ENCODE measurements around the gene PDGFB. TPM values are rescaled to one million over a fixed set of nuclear protein-coding genes. Genes with fewer than 3 reads are reported as not detected.

Gene PDGFB
- total and polyA plus RNA-seq, 2 experiments from 2014 or later = 2.2 to 8.0 TPM

DNA sequence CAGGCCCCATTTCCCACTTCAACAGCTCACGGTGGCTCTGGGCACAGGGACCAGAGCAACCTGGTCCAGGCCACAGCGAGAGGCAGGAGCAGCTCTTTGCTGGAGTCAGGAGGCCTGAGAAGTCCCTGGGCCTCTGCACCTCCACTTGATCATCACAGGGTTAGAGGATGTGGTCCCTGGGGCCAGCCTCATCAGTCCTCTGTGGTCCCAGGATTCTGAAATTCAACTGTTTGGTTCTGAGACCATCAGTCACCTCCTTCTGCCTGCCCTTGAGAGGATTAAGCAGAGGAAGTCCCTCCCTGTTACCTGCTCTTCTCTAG lies 67.4 kb downstream of the PDGFB start:
- peak overlapping the region; percentile 99; the same call in 1 of the 2 replicates for H3K27ac ChIP-seq (ENCODE audit: low read depth)

GRCh38 chr22:39176714-39177455 lies 67.9 kb downstream of the PDGFB start:
- Histone ChIP-seq H3K27ac (ENCODE audit: low read depth) (peak overlapping the region; percentile 99), H4K20me1 (replicated peaks; ENCODE audit: insufficient read depth) (no peaks in the 10 kb centered on the region), H3K79me2 (replicated peaks; ENCODE audit: insufficient read depth) (no peaks in the 10 kb centered on the region), H3K4me2 (peak overlapping the region; percentile 80), H3F3A (replicated peaks; ENCODE audit: low read depth) (peaks cover 17% of the 10 kb centered on the region), H3K4me3 (no peak overlapping the region; the same call in 1 of the 2 replicates), H3K36me3 (ENCODE audit: insufficient read depth) (no peaks in the 10 kb centered on the region), H3K9me2 (ENCODE audit: insufficient read depth) (no peaks in the 10 kb centered on the region), H3K4me1 (ENCODE audit: insufficient read depth) (peaks cover 47% of the 10 kb centered on the region), H2AFZ (peak overlapping the region; percentile 38; the same call in 1 of the 2 replicates), H3K27me3 (ENCODE audit: insufficient read depth) (no peaks in the 10 kb centered on the region)
- Mint-ChIP-seq H3K27me3 (ENCODE audit: insufficient read depth, low read depth, poor library complexity) (peaks cover 26% of the 10 kb centered on the region), H3K27ac (peak overlapping the region; percentile 95), H3K9me3 (peaks cover 3% of the 10 kb centered on the region; the same call in 1 of the 3 replicates), H3K4me3 (no peak overlapping the region), H3K36me3 (ENCODE audit: low read depth) (peaks cover 2% of the 10 kb centered on the region; the same call in 1 of the 3 replicates), H3K4me1 (peaks cover 76% of the 10 kb centered on the region)
- DNase-seq (ENCODE audit: low spot score) (peak; percentile 33), ATAC-seq (no peak)
- TF ChIP-seq CTCF (conservative IDR thresholded peaks at IDR 0.05; ENCODE audit: low read depth in 2 of 2) = peak in 1 of 2 experiments; percentile 23; a peak in 2 of 4 replicates
- no peak for TF ChIP-seq EZH2 (IDR thresholded peaks at IDR 0.05; ENCODE audit: low read depth, unreplicated experiment)

More for the DNA sequence above, 67.4 kb downstream of the PDGFB start:
- H3K79me2 ChIP-seq (replicated peaks; ENCODE audit: insufficient read depth) = no peaks in the 10 kb centered on the region
- no peak overlapping the region for H3K4me3 ChIP-seq
- H3F3A ChIP-seq (replicated peaks; ENCODE audit: low read depth) = peaks cover 17% of the 10 kb centered on the region
- H3K27me3 Mint-ChIP-seq (ENCODE audit: insufficient read depth, low read depth, poor library complexity) = peaks cover 24% of the 10 kb centered on the region
- H2AFZ ChIP-seq = no peak overlapping the region
- H3K9me2 ChIP-seq (ENCODE audit: insufficient read depth) = no peaks in the 10 kb centered on the region
- H3K9me3 Mint-ChIP-seq = peaks cover 5% of the 10 kb centered on the region; the same call in 2 of the 3 replicates
- DNase-seq (ENCODE audit: low spot score) (no peak), ATAC-seq (no peak)
- peaks cover 45% of the 10 kb centered on the region for H3K4me1 ChIP-seq (ENCODE audit: insufficient read depth)
- peaks cover 71% of the 10 kb centered on the region for H3K4me1 Mint-ChIP-seq
- H3K36me3 ChIP-seq (ENCODE audit: insufficient read depth) = no peaks in the 10 kb centered on the region
- peak overlapping the region; percentile 75; the same call in 1 of the 2 replicates for H3K27ac Mint-ChIP-seq
- H3K36me3 Mint-ChIP-seq (ENCODE audit: low read depth) = peaks cover 2% of the 10 kb centered on the region; the same call in 1 of the 3 replicates
- no peak for TF ChIP-seq STAT1 (IDR thresholded peaks at IDR 0.05; ENCODE audit: unreplicated experiment)
- no peaks in the 10 kb centered on the region for H4K20me1 ChIP-seq (replicated peaks; ENCODE audit: insufficient read depth)
- no peak overlapping the region for H3K4me3 Mint-ChIP-seq
- H3K27me3 ChIP-seq (ENCODE audit: insufficient read depth) = no peaks in the 10 kb centered on the region
- H3K4me2 ChIP-seq = no peak overlapping the region

DNA sequence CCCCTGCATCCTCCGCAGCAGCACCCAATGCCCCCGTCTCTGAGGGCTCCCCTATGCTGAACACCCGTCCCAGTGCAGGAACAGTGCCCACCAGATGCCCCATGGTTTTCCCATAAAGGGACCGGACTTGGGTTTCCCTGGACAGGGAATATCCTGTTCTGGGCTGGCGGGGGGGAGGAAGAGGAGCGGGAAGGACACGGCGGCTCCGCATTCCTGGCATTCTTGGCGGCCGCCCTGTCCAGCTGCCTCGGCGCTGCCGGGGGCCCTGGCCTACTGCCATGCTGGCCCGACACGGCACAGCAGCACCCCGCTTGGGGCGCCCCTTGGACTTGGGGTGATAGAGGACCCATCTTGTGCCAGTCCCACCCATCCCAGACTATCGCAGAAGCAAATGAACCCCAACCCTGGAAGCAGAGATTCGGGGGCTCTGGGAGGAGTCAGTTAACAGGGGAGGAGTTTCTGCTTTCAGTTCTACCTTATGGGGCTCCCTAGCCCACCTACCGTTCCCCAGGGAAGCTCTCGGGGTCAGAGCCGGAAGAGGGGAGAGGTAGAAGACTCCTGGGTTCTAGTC lies 68.6 kb downstream of the PDGFB start:
- no peaks in the 10 kb centered on the region for H3K27me3 ChIP-seq (ENCODE audit: insufficient read depth)

More for the DNA sequence above, 68.6 kb downstream of the PDGFB start:
- H3K36me3 ChIP-seq (ENCODE audit: insufficient read depth) = no peaks in the 10 kb centered on the region
- ATAC-seq (peak; percentile 48), DNase-seq (ENCODE audit: low spot score) (peak; percentile 92)
- Mint-ChIP-seq H3K27ac (peak overlapping the region; percentile 95), H3K4me3 (no peak overlapping the region), H3K4me1 (peaks cover 81% of the 10 kb centered on the region), H3K36me3 (ENCODE audit: low read depth) (peaks cover under 1% of the 10 kb centered on the region; the same call in 1 of the 3 replicates), H3K27me3 (ENCODE audit: insufficient read depth, low read depth, poor library complexity) (peaks cover 28% of the 10 kb centered on the region), H3K9me3 (peaks cover 3% of the 10 kb centered on the region; the same call in 1 of the 3 replicates)
- H3K27ac ChIP-seq (ENCODE audit: low read depth) = peak overlapping the region; percentile 99
- no peaks in the 10 kb centered on the region for H4K20me1 ChIP-seq (replicated peaks; ENCODE audit: insufficient read depth)
- peaks cover 17% of the 10 kb centered on the region for H3F3A ChIP-seq (replicated peaks; ENCODE audit: low read depth)
- peak overlapping the region; percentile 80 for H3K4me2 ChIP-seq
- peak overlapping the region; percentile 36; the same call in 1 of the 2 replicates for H3K4me3 ChIP-seq
- H2AFZ ChIP-seq = no peak overlapping the region
- H3K4me1 ChIP-seq (ENCODE audit: insufficient read depth) = peaks cover 54% of the 10 kb centered on the region
- no peaks in the 10 kb centered on the region for H3K79me2 ChIP-seq (replicated peaks; ENCODE audit: insufficient read depth)
- peak; percentile 40; the same call in 1 of the 2 replicates for TF ChIP-seq CREB1 (CRISPR knock-in tag; IDR thresholded peaks at IDR 0.05; ENCODE audit: low read depth)
- peak; percentile 48; the same call in 1 of the 2 replicates for TF ChIP-seq ETS1 (IDR thresholded peaks at IDR 0.05)
- no peak for TF ChIP-seq POLR2AphosphoS5 (IDR thresholded peaks at IDR 0.05; ENCODE audit: low read depth)
- no peaks in the 10 kb centered on the region for H3K9me2 ChIP-seq (ENCODE audit: insufficient read depth)

Measured in GM23338 (cell line).